Chondrocyte (in vitro differentiated cells): ENCODE measurements around the gene NFATC3. TPM values are rescaled to one million over a fixed set of nuclear protein-coding genes. Genes with fewer than 3 reads are reported as not detected.

ENCODE experiments used
- DNase-seq: peaks from one replicate; pipeline ENCODE4 v3.0.0; 2021; ENCODE audit warnings: mixed read lengths, low spot score
- H3K27ac Mint-ChIP-seq: one replicate; pipeline ENCODE4 v1.8.0; 2021; ENCODE audit warnings: mild to moderate bottlenecking, moderate library complexity, mixed read lengths; ENCODE audit not compliant: unreplicated experiment
- H3K27me3 Mint-ChIP-seq: 2 replicates; pipeline ENCODE4 v1.8.0; 2021; ENCODE audit warnings: low read depth, mixed read lengths
- H3K36me3 Mint-ChIP-seq: 2 replicates; pipeline ENCODE4 v1.8.0; 2021; ENCODE audit warnings: low read depth, mixed read lengths
- H3K4me1 Mint-ChIP-seq: 2 replicates; pipeline ENCODE4 v1.8.0; 2021; ENCODE audit warnings: low read depth, mild to moderate bottlenecking, mixed read lengths
- H3K4me3 Mint-ChIP-seq: one replicate; pipeline ENCODE4 v1.8.0; 2021; ENCODE audit warnings: mild to moderate bottlenecking, moderate library complexity, mixed read lengths; ENCODE audit not compliant: unreplicated experiment
- H3K9me3 Mint-ChIP-seq: 2 replicates; pipeline ENCODE4 v1.8.0; 2021; ENCODE audit warnings: low read depth, mixed read lengths
- total RNA-seq: library from RNA; stranded (reverse); gene quantifications from 3 replicates; pipeline ENCODE4 v1.2.1, GENCODE V29; 2021
- TF ChIP-seq, protein P1 (sequence below): fragments of 200-600 bp; sonication (generic); IDR thresholded peaks from 2 replicates; pipeline ENCODE4 v1.5.0; 2021; ENCODE audit warnings: antibody characterized with exemption, mild to moderate bottlenecking, moderate library complexity

Gene NFATC3
- total RNA-seq, 1 donor from 2014 or later: 37.7 TPM

DNA sequence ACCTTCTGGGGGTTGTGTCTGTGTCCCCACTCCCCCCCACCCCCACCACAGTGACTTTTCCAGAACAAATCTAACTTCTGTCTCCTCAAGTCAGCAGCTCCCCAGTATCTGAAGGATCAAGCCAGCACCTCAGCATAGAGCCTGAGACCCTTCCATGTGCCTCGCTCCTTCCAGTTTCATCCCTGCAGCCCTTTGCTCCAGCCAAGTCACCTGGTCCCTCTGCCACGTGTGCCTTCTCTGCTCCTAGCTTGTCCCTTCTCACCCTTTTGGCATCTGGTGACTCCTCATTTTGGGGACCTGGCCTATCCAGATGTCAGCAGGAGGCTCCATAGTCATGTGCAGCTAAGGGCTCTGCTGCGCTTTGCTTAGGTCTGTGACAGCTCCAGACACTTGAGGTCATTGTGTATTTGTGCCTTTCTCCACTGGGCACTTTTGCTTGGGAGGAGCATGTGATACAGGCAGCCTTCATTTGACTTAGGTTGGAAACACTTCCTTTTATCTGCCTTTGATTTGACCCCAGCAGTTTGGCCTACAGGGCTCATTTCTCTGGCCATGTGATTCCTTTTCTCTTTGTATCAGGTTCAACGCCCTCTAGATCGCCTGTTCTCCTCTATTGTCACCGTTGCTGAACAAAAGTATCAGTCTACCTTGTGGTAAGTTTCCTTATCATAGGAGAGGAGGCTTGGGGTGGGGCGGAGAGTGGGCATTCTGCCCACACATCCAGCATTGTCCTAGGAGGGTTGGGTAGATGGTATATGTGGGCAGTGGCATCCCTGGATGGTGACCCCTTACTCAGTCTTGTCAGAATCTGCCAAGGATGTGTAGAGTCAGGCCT, 7.1 kb upstream of the NFATC3 start:
- DNase-seq: no peak
- no peaks in the 10 kb centered on the region for H3K4me1 Mint-ChIP-seq

DNA sequence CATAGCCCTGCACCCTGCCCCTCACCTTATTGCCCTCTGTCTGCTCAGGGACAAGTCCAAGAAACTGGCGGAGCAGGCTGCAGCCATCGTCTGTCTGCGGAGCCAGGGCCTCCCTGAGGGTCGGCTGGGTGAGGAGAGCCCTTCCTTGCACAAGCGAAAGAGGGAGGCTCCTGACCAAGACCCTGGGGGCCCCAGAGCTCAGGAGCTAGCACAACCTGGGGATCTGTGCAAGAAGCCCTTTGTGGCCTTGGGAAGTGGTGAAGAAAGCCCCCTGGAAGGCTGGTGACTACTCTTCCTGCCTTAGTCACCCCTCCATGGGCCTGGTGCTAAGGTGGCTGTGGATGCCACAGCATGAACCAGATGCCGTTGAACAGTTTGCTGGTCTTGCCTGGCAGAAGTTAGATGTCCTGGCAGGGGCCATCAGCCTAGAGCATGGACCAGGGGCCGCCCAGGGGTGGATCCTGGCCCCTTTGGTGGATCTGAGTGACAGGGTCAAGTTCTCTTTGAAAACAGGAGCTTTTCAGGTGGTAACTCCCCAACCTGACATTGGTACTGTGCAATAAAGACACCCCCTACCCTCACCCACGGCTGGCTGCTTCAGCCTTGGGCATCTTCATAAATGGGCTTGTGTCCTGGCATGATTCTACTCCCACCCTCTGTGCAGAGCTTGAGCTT, 6.3 kb upstream of the NFATC3 start:
- no peak for DNase-seq
- peaks cover 7% of the 10 kb centered on the region for H3K4me1 Mint-ChIP-seq
- H3K9me3 Mint-ChIP-seq: no peaks in the 10 kb centered on the region
- TF ChIP-seq, protein P1, sequence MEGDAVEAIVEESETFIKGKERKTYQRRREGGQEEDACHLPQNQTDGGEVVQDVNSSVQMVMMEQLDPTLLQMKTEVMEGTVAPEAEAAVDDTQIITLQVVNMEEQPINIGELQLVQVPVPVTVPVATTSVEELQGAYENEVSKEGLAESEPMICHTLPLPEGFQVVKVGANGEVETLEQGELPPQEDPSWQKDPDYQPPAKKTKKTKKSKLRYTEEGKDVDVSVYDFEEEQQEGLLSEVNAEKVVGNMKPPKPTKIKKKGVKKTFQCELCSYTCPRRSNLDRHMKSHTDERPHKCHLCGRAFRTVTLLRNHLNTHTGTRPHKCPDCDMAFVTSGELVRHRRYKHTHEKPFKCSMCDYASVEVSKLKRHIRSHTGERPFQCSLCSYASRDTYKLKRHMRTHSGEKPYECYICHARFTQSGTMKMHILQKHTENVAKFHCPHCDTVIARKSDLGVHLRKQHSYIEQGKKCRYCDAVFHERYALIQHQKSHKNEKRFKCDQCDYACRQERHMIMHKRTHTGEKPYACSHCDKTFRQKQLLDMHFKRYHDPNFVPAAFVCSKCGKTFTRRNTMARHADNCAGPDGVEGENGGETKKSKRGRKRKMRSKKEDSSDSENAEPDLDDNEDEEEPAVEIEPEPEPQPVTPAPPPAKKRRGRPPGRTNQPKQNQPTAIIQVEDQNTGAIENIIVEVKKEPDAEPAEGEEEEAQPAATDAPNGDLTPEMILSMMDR: no peak
- H3K27ac Mint-ChIP-seq: no peak overlapping the region
- peaks cover 22% of the 10 kb centered on the region for H3K36me3 Mint-ChIP-seq
- no peak overlapping the region for H3K4me3 Mint-ChIP-seq
- H3K27me3 Mint-ChIP-seq: no peaks in the 10 kb centered on the region

More for the DNA sequence above, 7.1 kb upstream of the NFATC3 start:
- TF ChIP-seq, protein P1: no peak
- Mint-ChIP-seq H3K27me3 (no peaks in the 10 kb centered on the region), H3K9me3 (no peaks in the 10 kb centered on the region), H3K27ac (no peak overlapping the region), H3K4me3 (no peak overlapping the region), H3K36me3 (peaks cover 23% of the 10 kb centered on the region)

DNA sequence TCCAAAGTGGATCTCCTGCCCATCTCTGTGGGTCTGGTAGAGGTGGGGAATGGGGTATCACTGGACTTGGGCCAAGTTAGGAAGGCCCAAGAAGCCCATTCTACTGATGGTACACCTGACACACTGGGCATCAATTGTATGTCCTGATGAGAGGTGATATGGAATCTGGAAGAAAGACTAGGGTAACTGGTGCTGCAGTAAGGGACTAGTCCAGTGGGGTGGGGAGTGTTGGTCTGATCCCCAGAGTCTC, 5.9 kb upstream of the NFATC3 start:
- no peak for DNase-seq
- Mint-ChIP-seq H3K9me3 (no peaks in the 10 kb centered on the region), H3K4me1 (peaks cover 12% of the 10 kb centered on the region), H3K27me3 (no peaks in the 10 kb centered on the region), H3K27ac (no peak overlapping the region), H3K36me3 (peaks cover 19% of the 10 kb centered on the region), H3K4me3 (no peak overlapping the region)
- TF ChIP-seq, protein P1: no peak

DNA sequence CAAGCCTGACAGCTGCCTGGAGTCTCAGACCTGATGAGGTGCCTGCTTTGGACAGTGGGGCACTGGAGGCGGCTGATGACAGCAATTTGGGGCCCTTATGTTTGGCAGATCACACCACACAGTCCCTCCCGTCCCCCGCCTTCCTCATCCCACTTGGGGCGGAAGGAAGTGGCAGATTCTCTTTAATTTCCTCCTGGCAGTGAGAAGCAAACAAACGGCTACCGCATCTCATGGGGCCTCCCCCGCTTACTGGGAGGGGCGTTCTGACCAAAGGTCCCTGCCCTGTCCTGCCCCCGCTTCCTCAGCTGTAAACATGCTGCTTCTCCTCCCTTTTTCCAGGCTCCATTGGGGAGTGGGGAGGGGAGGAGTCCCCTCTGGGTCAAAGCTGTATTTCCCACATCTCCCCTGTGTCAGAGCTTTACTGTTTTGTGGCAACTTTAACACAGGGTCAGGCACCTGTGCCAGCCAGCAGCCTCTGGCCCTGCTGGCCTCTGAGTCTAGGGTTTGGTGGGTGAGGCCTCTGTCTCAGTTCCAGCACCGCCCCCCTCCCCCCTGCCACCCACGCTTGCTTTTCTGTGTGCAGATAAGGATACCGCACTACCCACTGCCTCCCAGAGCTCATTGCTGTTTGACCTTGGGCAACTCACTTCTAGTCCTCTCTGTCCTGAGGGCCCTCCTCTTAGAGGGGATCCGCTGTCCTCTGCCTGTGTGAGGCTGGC, 5.4 kb upstream of the NFATC3 start:
- Mint-ChIP-seq H3K9me3 (no peaks in the 10 kb centered on the region), H3K36me3 (peaks cover 16% of the 10 kb centered on the region), H3K4me3 (no peak overlapping the region)

More for the DNA sequence above, 5.4 kb upstream of the NFATC3 start:
- DNase-seq: no peak
- peaks cover 14% of the 10 kb centered on the region for H3K4me1 Mint-ChIP-seq
- TF ChIP-seq, protein P1: no peak
- no peaks in the 10 kb centered on the region for H3K27me3 Mint-ChIP-seq
- no peak overlapping the region for H3K27ac Mint-ChIP-seq
